Measurements from ENCODE around the gene WASF3.

Gene WASF3

GRCh38 chr13:26557393-26558073 is at the start of gene WASF3:
Gene WASF3 (plus strand): TSS chr13:26557683. CDS start chr13:26642271, 84,588 bp downstream.
- DNase-seq, result no peak

DNA sequence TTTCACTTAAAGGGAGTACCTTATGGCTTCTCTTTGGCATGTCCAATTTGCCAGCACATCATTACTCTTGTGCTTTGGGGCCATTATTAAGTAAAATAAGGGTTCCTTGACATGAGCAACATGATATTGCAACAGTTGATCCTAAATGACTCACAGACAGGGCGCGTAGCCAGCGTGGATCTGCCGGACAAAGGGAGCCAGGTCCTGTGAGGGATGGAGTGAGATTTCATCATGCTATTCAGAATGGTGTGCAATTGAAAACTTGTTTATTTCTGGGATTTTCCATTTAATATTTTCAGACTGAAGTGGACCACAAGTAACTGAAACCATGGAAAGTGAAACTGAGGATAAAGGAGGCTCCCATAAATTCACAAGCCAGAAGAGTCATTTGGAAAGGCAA is 48.6 kb upstream of the WASF3 start:
- DNase-seq, result no peak

GRCh38 chr13:26509491-26509890 is 48.0 kb upstream of the WASF3 start:
- DNase-seq, result no peak

DNA sequence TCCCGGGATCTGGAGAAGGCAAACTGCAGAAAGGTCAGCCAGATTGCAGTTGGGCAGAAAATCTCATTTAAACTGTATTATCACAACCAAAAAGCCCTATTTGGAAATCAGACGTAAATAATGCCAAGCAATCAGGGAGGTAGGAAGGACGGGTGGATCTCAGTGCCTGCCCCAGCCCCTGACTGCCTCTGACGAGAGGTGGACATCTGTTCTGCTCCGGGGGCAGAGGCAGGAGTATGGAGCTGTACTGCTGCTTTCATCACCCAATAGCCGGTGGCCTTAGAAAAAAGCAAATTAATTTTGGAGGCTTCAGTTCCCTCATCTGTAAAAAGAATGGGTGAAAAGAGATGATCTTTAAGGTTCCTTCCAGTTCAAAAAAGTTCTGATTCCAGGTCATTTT is 43.6 kb upstream of the WASF3 start:
- no peak for DNase-seq

GRCh38 chr13:26515721-26516120 is 41.8 kb upstream of the WASF3 start:
- no peak for DNase-seq

GRCh38 chr13:26517936-26518335 is 39.5 kb upstream of the WASF3 start:
- no peak for DNase-seq

- no peak for DNase-seq
Observed at GRCh38 chr13:26518451-26518959, 39.0 kb upstream of the WASF3 start.

GRCh38 chr13:26522571-26522970 is 34.9 kb upstream of the WASF3 start:
- DNase-seq, result no peak

- DNase-seq, result no peak
Observed at GRCh38 chr13:26523007-26523406, 34.5 kb upstream of the WASF3 start.

- DNase-seq, result no peak
Observed at GRCh38 chr13:26525528-26525927, 32.0 kb upstream of the WASF3 start.

- DNase-seq, result no peak
Observed at GRCh38 chr13:26526702-26527216, 30.7 kb upstream of the WASF3 start.

- no peak for DNase-seq
Observed at GRCh38 chr13:26528527-26528926, 29.0 kb upstream of the WASF3 start.

- no peak for DNase-seq
Observed at GRCh38 chr13:26529441-26529840, 28.0 kb upstream of the WASF3 start.

GRCh38 chr13:26531742-26532141 is 25.7 kb upstream of the WASF3 start:
- no peak for DNase-seq

GRCh38 chr13:26534036-26534726 is 23.3 kb upstream of the WASF3 start:
- no peak for DNase-seq

DNA sequence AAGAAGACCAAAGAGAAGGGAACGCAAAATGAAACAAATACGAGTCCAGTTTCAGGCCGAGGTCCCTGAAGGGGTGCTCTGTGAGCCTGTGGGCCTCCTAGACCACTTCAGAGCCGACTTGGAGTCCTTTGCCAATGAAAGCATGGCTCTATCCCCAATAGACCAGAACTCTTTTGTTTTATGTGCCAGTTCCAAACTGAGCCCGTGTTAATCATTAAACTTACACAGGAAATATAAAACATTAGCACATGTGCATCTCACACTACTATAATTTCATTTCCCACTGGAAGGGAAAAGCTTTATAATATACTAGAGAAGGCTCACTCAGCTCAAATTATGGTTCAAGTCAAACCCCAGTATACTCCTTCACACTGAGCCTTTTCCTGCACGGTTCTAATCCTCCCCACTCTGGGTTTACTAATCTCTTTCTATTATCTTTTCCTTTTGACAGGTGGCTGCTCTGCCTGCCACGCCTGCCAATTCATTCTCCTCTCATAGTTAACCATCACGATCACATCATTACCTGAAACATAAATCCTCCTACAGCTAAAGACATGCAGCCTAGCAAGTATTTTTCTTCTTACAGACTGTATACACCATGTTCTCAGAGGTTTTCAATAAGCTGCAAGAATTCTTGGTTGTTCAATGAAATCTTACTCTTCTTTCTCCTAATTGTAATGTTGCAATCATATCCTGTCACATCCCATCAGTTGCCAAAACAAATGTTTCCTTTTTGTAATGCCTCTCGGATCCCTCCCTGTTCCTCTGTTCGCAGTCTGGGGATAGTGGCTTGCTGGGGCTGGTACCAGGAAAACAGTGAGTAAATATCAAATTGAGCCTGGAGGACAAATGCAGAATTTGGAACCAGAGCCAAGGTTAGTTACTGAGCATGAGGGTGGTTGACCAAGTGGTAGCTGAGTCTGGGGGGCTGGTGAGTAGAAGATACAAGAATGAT is 18.8 kb upstream of the WASF3 start:
- no peak for DNase-seq

DNA sequence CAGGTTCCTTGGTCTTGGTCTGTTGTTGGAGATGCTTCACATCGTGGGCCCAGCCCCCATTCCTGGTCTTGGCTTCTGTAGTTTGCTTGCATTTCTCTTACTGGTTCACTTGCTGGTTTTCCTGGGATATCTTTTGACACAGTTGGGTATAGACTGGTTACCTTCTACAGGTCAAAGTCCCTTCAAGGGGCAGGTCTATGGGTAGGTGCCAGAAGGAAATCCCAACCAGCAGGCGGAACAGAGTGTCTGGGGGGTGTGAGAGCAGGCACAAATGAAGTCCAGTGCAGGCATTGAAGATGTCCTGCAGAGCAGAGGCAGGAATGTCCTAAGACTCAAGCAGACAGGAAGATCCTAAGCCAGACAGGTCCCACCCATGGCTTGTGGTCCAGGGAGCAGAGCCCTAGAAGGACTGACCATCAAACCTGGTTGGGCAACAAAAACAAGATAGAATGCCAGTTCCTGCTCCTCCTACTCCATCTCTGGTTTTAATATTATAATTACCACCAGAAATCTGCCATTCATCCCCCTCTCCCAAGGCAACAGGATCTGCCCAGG is 17.7 kb upstream of the WASF3 start:
- DNase-seq, result no peak

- no peak for DNase-seq
Observed at GRCh38 chr13:26540334-26540733, 17.1 kb upstream of the WASF3 start.

DNA sequence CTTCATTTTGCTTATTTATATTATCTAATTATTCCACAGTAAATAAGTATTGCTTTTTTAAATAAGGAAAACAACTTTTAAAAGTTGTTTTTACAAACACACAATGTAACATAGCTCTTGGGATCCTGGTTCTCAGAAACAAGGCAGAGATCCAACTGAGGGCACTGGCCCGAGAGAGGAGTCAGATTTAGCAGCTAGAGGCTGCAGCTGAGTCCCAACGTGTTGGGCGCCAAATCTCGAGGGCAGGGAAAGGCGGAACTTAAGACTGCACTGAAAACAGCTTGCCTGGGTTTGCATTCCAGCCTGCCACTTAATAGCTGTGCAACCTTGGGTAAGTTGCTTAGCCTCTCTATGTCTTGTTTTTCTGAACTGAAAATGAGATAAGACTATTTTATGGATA is 16.4 kb upstream of the WASF3 start:
- no peak for DNase-seq

DNA sequence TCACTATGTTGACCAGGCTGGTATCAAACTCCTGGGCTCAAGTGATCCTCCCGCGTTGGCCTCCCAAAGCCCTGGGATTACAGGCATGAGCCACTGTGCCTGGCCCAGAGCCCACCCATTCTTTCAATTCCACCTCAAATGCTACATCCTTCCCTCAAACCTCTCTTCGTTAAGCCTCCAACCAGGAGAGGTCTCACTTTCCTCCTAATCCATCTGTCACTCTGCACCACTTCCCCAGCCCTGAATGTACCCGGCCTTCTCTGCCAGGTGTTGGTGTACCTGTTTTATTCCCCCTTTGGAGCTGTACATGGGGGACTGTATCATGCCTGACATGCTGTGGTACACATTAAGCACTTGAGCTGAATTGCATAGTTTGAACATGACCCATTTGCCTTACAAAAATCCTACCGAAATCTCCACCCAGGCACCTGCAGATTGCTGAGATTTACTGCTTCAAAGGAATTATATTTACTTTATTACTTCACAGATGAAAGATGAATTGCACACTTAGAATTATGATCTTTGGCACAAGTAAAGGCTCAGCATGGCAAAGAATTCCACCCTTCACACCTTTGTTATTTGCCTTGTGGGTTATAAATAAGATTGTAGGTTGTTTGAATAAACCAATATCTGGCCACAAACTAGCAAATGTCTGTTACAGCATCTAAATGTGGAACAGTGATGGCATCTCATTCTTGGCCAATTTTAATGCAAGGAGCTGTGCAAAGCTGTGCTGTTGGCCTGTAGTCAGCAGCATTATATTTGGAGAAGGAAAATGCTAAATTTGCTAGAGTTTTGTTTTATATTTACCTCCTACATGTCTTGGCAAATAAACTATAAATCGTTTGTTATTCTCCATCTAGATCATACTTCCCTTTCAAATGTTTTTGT is 15.6 kb upstream of the WASF3 start:
- no peak for DNase-seq

- no peak for DNase-seq
Observed at GRCh38 chr13:26544707-26545106, 12.8 kb upstream of the WASF3 start.

All from bone marrow (tissue), 2 donors.